Activated T-cell treated with anti-CD3 and anti-CD28 coated beads for 1 hour (primary cell): Measurements from ENCODE around the gene SHTN1.

Experiments
- DNase-seq: peaks from one replicate; pipeline ENCODE4 v3.0.0-alpha.2; 2020; ENCODE audit warnings: low read depth

SHTN1 gene

GRCh38 chr10:116868722-116869121 is 136.3 kb downstream of the SHTN1 start:
- DNase-seq, result no peak

GRCh38 chr10:116868198-116868676 is 136.8 kb downstream of the SHTN1 start:
- no peak for DNase-seq

GRCh38 chr10:116866987-116867595 is 137.9 kb downstream of the SHTN1 start:
- DNase-seq, result no peak

DNA sequence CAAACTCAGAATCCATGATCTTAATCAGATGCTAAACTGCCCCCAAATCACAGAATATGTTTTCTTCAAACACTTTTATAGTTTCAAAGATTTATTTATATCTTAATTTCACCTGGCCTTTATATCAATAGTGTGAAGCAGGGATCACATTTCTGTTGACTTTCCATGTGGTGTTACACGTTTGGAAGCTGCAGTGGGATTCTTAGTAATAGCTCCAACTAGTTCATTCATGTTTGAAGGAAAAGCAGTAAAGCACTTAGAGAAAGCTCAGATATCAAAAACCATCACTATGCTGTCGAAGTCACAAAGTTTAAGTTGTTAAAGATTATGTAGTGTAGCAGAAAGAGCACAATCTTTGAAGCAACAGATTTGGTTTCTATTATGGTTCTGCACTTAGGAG is 138.9 kb downstream of the SHTN1 start:
- no peak for DNase-seq

DNA sequence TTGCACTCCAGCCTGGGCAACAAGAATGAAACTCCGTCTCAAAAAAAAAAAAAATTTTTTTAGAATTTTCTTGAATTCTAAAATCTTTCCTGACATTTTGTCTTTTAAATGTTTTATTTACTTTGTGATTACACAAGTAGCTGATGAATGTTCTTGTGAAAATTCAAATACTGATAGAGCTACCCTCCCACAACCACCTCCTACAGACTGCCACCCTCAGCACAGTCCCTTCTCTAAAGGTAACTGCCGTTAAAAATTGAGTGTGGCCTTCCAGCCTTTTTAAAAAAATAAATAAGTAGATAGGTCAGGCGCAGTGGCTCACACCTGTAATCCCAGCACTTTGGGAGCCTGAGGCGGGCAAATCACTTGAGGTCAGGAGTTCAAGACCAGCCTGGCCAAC is 140.6 kb downstream of the SHTN1 start:
- no peak for DNase-seq

- no peak for DNase-seq
These were observed 143.2 kb downstream of the SHTN1 start for GRCh38 chr10:116861796-116862195.

- no peak for DNase-seq
These were observed 147.8 kb downstream of the SHTN1 start for GRCh38 chr10:116857156-116857555.

DNA sequence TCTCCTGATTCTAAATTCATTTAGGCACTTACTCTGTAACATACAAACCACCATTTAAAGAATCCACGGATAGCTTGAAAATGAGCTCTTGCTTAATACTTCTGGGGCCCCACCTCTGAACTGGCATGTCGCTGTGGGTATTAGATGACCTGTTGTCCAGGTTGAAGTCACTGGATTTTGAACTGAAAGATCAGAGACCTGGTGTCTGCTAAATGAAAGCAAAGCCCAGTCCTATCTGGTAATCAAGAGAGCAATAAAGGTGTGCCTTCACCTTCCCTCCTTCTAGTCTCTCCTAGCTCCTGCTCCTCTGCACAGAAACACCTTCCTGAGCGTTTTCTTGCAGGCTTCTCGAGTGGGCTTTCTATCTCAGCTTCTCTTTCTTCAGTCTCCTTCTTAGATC is 151.3 kb downstream of the SHTN1 start:
- DNase-seq, result no peak

GRCh38 chr10:116853287-116853686 is 151.7 kb downstream of the SHTN1 start:
- DNase-seq, result no peak

GRCh38 chr10:116852246-116852645 is 152.7 kb downstream of the SHTN1 start:
- DNase-seq, result no peak

DNA sequence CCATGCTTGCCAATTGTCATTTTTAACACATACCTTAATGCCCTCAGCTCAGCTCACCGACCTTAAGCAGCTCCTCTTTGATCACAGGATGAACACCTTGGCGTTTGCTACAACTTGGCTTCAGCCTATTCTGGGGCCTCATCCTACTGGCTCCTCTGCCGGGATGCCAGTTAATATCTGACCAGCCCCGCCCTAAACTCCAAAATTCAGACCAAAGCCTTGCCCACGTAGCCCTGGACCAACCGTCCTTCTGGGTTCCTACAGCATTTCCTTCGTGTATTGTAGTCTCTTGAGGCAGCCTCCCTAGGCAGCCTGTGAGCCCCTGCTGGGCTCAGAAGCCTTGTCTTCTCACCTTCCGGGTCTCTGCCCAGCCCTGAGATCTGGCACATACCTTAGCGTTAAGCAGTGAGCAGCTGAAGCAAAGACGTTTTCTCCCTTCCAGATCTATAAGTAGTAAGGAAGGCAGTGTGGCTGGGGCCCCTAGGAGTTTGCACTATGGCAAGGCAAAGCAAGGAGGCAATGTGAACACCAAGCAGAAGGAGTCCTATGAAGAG is 154.9 kb downstream of the SHTN1 start:
- no peak for DNase-seq

DNA sequence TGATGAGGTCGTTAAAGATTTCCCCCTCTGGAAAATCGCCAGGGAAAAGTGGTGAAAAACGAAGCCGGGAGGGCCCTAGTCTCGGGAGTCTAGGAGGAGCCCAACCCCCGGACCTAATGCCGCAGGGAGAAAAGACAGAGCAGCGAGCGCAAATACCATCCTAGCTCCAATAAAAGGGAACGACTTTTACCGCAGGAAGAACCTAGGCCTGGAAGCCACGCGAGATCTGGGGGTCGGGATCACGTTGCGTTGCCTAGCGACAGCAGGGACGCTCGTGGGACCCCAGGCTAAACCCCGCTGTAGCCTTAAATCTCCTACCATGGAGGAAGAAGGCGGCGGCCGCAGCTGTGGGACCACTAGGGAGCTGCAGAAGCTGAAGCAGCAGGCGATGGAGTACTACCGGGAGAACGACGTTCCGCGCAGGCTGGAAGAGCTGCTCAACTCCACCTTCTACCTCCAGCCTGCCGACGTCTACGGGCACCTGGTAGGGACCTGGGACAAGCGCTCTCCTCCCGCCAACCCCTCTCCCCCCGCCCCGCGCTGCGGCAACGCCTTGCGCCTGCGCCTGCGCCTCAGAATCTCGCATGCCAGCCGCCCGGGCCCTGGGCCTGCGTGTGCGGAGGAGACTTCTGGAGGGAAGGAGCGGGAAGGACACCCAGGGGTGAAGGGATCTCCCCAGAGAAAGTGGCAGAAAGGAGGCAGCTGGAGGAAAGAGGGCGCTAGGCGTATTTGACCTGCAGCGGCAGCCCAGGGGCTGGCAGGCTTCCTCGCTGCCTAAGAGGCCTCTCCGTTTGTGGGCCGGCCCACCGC is 155.5 kb downstream of the SHTN1 start, which contains the start of gene ENO4:
Gene ENO4 (plus strand): TSS at position 252 of the 810 bp plus-strand sequence. CDS start 68 bp downstream, at position 320.
- DNase-seq, result peak; percentile 4

DNA sequence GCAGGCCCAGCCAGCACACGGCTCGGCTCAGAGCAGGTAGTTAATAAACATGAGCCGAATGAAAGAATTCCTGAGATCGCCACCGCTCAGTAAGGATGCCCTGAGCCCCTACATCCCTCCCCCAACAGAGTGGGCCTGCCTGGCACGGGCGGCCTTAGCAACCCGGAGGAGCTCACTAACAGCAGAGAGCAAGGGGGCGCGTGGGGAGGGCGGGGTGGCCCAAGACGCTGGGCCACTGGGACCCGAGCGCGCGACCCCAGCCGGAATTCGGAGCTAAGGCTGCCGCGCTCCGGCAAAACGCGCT is 156.1 kb downstream of the SHTN1 start:
- DNase-seq, result no peak

GRCh38 chr10:116848032-116848943 is 156.7 kb downstream of the SHTN1 start:
- DNase-seq, result no peak

- DNase-seq, result no peak
These were observed 159.2 kb downstream of the SHTN1 start for GRCh38 chr10:116845823-116846222.

DNA sequence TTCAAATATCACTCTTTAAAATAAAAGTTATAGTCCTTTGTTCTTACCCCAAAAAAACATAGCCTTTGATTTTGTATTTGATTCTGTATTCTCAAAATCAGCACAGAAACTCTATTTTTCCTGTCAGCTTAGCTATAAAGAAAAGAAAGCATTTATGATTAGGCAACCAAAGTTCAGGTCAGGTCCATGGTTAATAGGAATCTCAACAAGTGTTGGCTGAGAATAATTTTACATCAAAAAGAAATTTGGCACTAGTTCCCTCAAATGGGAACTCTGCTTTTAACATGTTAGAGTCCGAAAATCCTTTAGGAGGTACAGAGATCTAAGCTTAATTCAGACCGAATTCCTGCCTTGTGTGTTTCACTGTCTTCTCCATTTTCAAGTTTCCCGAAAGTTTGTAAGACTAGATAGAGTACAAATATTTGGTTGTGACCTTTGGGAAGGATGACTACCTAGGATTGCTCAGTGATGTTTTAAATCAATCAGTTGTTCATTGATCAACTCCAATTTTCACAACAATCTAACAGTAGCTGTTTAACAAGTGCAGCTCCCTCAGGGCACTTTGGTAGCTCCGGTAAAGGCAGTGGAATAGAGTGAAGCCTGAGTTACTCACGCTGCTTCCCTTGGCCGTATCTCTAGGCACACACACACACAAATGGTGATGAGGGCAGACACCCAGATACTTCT is 164.5 kb downstream of the SHTN1 start:
- DNase-seq, result no peak

DNA sequence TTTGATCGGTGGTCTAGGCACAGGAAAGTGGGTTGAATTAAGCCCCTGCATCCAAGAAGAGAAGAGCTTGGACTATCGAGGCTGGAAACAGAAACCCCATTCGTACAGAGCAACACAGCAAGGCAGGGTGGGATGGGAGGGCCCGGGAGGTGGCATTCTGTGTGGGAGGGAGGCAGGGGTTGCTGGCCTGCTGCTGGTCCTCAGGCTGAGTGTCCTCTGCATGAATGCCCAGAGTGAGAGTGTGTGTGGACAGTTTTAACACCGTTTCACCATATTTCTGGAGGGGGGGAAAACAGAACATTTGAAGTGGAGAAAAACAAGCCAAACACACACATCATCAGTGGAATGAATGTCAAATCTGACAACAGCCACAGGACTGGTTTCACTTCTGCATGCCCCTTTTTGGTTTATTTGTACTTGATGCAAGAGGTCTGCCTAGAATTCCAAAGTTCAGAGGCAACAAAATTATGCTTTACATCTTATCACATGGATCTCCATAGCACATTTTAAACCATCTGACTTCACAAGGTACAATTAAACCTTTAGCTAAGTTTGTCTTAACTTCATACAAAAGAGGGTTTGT is 166.8 kb downstream of the SHTN1 start:
- no peak for DNase-seq

DNA sequence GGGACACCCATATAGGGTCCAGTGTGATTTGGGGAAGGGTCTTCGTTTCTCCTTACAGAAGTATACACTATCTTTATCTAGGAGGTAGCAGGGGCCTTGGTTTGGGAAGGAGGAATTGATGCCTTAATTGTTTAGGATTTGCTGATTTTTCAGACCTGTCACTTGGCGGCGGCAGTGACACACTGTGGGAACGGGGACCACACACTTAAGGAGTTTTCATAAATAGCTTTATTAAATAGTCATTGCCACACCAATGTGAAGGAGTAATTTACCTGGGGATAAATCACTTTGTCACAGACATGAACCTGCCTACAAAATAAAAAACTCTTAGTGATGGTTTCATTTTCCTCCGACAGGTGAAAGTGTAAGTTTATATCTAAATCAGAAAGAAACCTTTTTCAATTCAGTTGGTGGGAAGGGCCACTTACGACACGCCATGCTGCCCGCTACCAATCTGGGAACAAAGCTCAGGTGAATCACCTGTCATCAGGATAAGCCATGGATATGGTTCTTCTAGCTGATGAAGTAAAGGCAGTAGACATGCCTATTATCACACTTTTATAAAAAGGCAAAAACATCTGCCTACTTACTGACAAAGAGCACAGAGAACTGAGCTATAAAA is 168.0 kb downstream of the SHTN1 start:
- no peak for DNase-seq

DNA sequence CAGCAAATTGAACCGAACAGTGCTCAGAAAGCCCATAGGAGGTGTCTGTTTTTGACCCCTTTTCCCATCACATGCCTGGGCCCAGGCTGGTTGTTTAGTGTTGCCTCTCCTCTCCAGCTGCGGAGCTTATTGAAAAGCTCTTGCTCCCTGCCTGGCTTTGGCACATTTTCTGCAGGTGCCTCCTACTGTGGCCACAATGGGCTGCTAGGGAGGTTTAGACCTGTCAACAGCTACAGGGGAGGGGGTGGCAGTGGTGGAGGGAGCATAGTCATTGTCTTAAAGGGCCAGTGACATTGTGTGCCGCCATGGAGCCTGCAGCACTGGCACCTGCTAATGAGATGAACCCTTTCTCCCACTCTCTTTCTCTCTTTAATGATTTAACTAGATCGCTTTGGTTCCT is 168.9 kb downstream of the SHTN1 start:
- no peak for DNase-seq

DNA sequence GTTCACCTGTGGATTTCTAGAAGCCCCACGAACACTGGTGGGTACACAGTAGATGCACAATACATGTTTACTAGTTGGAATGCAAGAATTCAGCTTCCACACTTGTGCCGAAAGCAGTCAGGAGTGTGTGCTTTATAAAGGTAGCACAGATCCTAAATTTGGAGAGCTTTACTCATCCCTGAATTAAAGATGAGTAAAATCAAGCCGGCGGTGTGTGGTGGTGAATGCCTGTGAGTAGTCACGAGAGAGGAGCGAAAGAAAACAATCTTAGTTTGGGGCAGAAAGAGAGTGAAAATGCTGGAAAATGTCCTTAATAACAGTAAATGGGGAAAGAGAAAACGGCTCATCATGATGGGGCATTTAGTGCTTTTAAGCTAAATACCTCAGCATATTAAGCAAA is 169.3 kb downstream of the SHTN1 start:
- no peak for DNase-seq
